Pancreas (tissue), 10 donors: ENCODE results near the gene STAG1. TPM values are rescaled to one million over a fixed set of nuclear protein-coding genes. Genes with fewer than 3 reads are reported as not detected.
"Not testable (repeated sequence)": the region's sequence is repeated elsewhere in the genome, so short reads cannot be mapped to it uniquely, and the experiment has no call there.

ENCODE experiments used
- ATAC-seq, 4 donors: fragments of 200-7000 bp; cut with Tn5 transposase; one replicate each; pipeline versions ENCODE4 v1.8.0 to v1.9.1; 2020; ENCODE audit warnings: mild to moderate bottlenecking in 4 of 4, moderate library complexity in 4 of 4
- DNase-seq, 6 donors: peaks; one replicate each; pipeline ENCODE4 v3.0.0-alpha.2; 2020
- FAIRE-seq: peaks from 2 replicates; lab custom pipeline; 2012; peaks lifted over from hg19 to GRCh38; lab: Jason Lieb, UNC
- H3K27ac ChIP-seq, 4 donors: fragments of 200-600 bp; sonication (generic); 1 replicate in 3 of 4; 2 replicates in 1 of 4; pipeline versions ENCODE4 v1.5.0 to v1.8.0; 2020
- H3K27me3 ChIP-seq, 4 donors: fragments of 200-600 bp; one replicate each; pipeline ENCODE4 v1.8.0; 2021
- H3K36me3 ChIP-seq, 3 donors: fragments of 200-600 bp; sonication (generic) in 1 of 3; one replicate each; pipeline versions ENCODE4 v1.5.0 to v1.8.0; 2020 to 2021
- H3K4me1 ChIP-seq, 3 donors: fragments of 200-600 bp; one replicate each; pipeline ENCODE4 v1.8.0; 2021
- H3K4me3 ChIP-seq, 4 donors: fragments of 200-600 bp; sonication (generic) in 2 of 4; one replicate each; pipeline versions ENCODE4 v1.5.0 to v1.8.0; 2020 to 2021
- H3K9me3 ChIP-seq, 4 donors: fragments of 200-600 bp; one replicate each; pipeline ENCODE4 v1.8.0; 2021
- WGBS, 2 donors: extraction: QIAGEN DNeasy Blood & Tissue Kit; methylation state at CpG; one replicate each; pipeline ENCODE4 v1.1.7; 2013; 5-methylcytosine and 5-hydroxymethylcytosine counted together
- intact Hi-C, 3 donors: fragments of 100-400 bp; cut with DNase I; formaldehyde crosslinking; loops; one replicate each; pipeline versions ENCODE4 v1.11.1 to v1.14.2; 2022
- polyA plus RNA-seq, 2 donors: library from polyadenylated mRNA; stranded (reverse); fragments of 200-250 nt; gene quantifications; one replicate each; pipeline ENCODE4 v1.2.3, GENCODE V29; 2013
- total RNA-seq, 6 donors: library from RNA; stranded (reverse); fragmentation: NEBNext Ultra II Directional in 4 of 6; extraction: Animal tissue kit (Norgen Biotek cat#: 25700) in 4 of 6; gene quantifications; one replicate each; pipeline versions ENCODE4 v1.2.1 to v1.2.4, GENCODE V29; 2021 to 2023
- TF ChIP-seq, protein P1 (sequence below), 4 donors: fragments of 200-600 bp; sonication (generic) in 3 of 4; IDR thresholded peaks; one replicate each; pipeline versions ENCODE4 v1.5.0 to v1.8.0; 2021; ENCODE audit warnings: antibody characterized with exemption in 4 of 4
- donor health status: healthy with polysubstance abuse.
- donor health status: DM: no; HTN: no; CAD: no; lungs with moderate emphysema.
- donor health status: DM: no; HTN: no; CAD: no.
- donor health status: control.
- donor health status: control.
- donor health status: Bipolar disorder and iron deficiency.
- donor health status: DM: yes; HTN: yes; CAD: no.
- donor health status: DM: no; HTN: no; CAD: no.
- donor health status: DM: no; HTN: no; CAD: no.
- donor health status: DM: yes; HTN: yes; CAD: no.

The STAG1 gene
- total and polyA plus RNA-seq, 8 donors: 6.8 to 24.1 (median 18.6) TPM

DNA sequence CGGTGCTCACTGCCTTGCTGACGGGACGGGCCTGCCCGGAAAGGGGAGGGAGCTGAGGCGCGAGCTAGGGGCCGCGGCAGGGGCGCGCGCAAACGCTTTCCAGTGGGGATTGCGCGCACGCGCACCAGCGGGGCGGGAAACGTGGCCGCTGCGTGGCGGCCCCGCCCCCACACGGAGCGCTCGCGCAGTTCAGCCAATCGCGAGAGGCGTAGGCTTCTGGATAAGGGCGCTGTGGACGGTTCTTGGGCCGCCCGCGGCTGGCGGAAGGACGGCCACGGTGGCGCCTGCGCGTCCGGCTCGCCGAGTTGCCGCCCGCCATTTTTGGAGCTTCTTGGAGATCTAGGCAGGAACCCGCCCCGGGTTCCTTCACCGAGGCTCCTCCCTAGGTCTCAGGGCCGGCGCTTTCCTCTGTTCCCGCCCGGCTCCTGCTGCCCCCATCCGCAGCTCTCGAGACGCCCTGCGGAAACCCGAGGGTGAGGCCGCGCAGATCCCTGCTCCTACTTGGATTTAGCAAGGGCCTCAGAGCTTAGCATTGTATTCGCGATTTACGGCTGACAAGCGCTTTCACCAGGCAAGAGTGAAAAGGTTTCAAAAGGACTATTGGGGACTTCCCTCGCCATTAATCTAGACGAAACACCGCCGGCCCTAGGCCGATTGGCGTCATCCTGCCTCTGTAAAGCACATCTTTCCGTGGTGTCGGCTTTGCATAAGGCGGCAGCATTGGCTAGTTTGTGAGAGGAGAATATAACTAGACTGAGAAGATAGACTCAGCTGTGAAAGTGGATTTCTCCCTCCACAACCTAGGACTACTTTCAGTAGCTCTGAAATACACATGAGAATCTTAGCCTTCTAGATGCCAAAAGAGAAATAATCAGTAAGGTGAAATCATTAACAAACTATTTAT lies 496 bp upstream of the STAG1 start:
- no peak for FAIRE-seq
- Histone ChIP-seq H3K27ac (peak overlapping the region; percentile 96 to 99 (median 97)), H3K36me3 (no peaks in the 10 kb centered on the region), H3K4me1 (peaks cover 15 to 26% (median 15%) of the 10 kb centered on the region in 3 donors), H3K4me3 (peak overlapping the region; percentile 36 to 84 (median 75)), H3K9me3 (no peaks in the 10 kb centered on the region), H3K27me3 (no peaks in the 10 kb centered on the region)
- ATAC-seq: peak; percentile 87 to 95 (median 91)
- DNase-seq: peak; percentile 98 to 100 (median 99)
- intact Hi-C loops: loop anchor here in 1 of 3 donors (10.0 kb wide), 1 partner anchor 358 kb away; no protein-coding TSS in a partner anchor
- TF ChIP-seq, protein P1, sequence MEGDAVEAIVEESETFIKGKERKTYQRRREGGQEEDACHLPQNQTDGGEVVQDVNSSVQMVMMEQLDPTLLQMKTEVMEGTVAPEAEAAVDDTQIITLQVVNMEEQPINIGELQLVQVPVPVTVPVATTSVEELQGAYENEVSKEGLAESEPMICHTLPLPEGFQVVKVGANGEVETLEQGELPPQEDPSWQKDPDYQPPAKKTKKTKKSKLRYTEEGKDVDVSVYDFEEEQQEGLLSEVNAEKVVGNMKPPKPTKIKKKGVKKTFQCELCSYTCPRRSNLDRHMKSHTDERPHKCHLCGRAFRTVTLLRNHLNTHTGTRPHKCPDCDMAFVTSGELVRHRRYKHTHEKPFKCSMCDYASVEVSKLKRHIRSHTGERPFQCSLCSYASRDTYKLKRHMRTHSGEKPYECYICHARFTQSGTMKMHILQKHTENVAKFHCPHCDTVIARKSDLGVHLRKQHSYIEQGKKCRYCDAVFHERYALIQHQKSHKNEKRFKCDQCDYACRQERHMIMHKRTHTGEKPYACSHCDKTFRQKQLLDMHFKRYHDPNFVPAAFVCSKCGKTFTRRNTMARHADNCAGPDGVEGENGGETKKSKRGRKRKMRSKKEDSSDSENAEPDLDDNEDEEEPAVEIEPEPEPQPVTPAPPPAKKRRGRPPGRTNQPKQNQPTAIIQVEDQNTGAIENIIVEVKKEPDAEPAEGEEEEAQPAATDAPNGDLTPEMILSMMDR (IDR thresholded peaks at IDR 0.05): peak in 2 of 4 donors; percentile 0 to 90
- WGBS, 2 donors: 0 to 1% methylated on average over 57 to 73 of the region's 73 CpGs

DNA sequence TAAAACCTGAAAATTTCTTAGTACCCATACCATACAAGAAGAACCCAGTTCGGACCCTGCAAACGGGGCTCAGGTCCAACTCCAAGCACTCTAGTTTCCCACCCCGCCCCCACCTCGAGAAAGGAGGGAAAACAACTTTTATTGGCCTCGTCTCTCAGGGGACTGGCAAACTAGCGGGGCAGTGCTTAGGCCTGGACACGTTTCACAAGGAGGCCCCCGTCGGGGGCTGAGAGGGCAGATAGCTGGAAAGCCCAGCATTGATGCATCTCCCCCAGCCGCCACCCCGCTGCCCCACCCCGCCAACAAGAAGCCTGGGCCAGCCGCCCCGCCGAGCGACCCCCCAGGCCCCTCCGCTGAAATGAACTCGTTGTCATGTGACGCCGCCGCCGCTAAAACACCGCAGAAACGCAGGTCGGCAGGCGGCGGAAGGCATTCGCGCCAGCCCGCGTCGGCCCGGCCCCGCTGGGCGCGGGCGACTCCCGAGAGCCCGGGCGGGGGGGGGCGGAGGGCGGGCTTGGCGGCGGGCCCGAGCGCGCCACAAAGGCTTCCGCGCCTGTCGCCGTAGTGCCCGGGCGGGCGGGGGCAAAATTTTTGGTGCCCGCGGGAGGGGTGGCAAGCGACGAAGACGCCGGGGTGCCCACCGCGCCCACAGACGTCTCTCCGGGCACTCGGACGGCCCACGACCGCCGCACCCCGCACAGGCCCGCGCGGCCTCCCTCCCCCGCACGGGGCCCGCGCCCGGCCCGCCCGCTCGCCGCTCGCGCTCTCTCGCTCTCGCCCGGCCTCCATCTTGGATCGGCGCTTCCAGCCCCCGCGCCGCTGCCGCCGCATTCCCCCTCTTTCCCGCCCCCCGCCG lies 634 bp downstream of the STAG1 start:
- Histone ChIP-seq H3K36me3 (no peaks in the 10 kb centered on the region), H3K9me3 (no peaks in the 10 kb centered on the region), H3K27ac (peak overlapping the region; percentile 96 to 99 (median 97)), H3K4me3 (peak overlapping the region; percentile 36 to 84 (median 75)), H3K4me1 (peaks cover 15 to 26% (median 15%) of the 10 kb centered on the region in 3 donors), H3K27me3 (no peaks in the 10 kb centered on the region)
- peak; percentile 74 to 87 (median 80) for DNase-seq
- TF ChIP-seq, protein P1 (IDR thresholded peaks at IDR 0.05): no peak
- peak; percentile 39 to 64 (median 43) for ATAC-seq
- WGBS, 2 donors: 0% methylated on average over 26 to 97 of the region's 97 CpGs
- no peak for FAIRE-seq
- intact Hi-C loops: loop anchor here in 1 of 3 donors (10.0 kb wide), 1 partner anchor 357 kb away; no protein-coding TSS in a partner anchor

DNA sequence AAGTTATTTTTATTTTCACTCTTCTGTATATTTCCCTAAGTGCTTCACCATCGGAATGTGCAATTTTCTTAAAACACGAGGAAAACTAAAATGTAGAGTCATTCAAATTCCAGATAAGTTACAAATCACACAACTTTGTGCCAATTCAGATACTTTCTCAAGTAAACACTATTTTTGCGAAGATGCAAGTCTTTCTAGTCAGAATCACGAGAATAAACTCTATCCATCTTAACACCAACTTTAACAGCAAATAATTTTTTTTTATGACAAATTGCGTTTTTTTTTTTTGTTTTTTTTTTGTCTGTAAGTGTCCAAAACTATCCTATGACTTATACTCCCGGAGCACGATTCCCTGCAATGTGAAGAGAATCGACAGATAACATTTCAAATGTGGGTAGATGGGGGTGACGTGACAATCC lies 1.3 kb downstream of the STAG1 start:
- WGBS, 2 donors: 0 to 1% methylated on average over 9 of the region's 9 CpGs
- Histone ChIP-seq H3K27me3 (no peaks in the 10 kb centered on the region), H3K9me3 (no peaks in the 10 kb centered on the region), H3K36me3 (no peaks in the 10 kb centered on the region), H3K4me3 (peak overlapping the region; percentile 36 to 84 (median 75)), H3K4me1 (peaks cover 15 to 26% (median 15%) of the 10 kb centered on the region in 3 donors), H3K27ac (peak overlapping the region; percentile 96 to 99 (median 97))
- intact Hi-C loops: loop anchor here in 1 of 3 donors (10.0 kb wide), 1 partner anchor 356 kb away; no protein-coding TSS in a partner anchor
- ATAC-seq (no peak), DNase-seq (no peak), FAIRE-seq (no peak)
- TF ChIP-seq, protein P1 (IDR thresholded peaks at IDR 0.05): no peak

DNA sequence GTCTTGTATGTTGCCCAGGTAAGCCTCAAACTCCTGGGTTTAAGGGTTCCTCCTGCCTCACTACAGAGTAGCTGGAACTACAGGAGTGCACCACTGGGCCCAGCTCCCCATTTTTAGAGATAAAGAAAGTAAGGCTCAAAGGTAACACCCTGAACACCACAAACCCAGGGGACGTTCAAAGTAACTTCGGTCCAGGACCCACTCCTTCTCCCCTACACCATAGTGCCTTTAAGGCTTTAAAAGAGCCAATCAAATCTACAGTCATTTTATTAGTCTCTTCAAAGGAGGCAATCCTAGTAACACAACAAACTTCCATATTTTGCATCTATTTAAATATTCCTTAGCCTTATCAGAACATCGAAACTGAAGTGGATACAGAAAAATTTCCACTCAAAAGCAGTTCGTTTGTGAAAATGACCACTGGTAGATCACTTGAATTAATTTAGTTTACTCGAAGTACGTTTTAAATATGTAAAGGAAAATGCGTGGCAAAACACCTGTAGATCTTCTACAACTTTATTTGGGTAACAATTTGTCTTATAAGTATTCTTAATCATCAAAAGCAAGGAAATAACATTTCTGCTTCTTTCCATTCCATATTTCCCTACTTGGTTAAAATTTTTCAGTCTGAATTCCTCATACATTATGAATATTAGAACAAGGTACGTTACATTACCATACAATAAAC lies 1.8 kb downstream of the STAG1 start:
- TF ChIP-seq, protein P1 (IDR thresholded peaks at IDR 0.05): no peak
- intact Hi-C loops: loop anchor here in 1 of 3 donors (10.0 kb wide), 1 partner anchor 356 kb away; no protein-coding TSS in a partner anchor
- Histone ChIP-seq H3K27ac (peak overlapping the region in 2 of 4 donors; percentile 96 to 99), H3K27me3 (no peaks in the 10 kb centered on the region), H3K4me3 (peak overlapping the region; percentile 36 to 84 (median 75)), H3K4me1 (peaks cover 15 to 26% (median 15%) of the 10 kb centered on the region in 3 donors), H3K36me3 (no peaks in the 10 kb centered on the region), H3K9me3 (no peaks in the 10 kb centered on the region)
- WGBS, 2 donors: 3% methylated on average over 8 of the region's 8 CpGs
- FAIRE-seq: no peak
- no peak for ATAC-seq
- DNase-seq: no peak

DNA sequence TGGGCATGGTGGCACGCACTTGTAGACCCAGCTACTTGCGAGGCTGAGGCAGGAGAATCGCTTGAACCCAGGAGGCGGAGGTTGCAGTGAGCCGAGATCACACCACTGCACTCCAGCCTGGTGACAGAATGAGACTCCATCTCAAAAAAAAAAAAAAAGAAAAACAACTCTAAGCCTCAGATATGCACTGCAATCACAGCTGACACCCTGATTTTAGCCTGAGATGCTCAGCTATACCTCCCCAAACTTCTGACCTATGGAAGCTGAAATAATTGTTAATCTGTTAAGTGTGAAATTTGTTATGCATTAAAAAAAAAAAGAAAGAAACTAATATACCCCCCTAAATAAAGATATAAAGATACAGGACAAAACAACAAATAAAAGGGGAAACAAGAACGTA lies 2.6 kb downstream of the STAG1 start:
- FAIRE-seq, DNase-seq, H3K36me3 ChIP-seq, ATAC-seq, H3K27me3 ChIP-seq, H3K9me3 ChIP-seq: not testable (repeated sequence)
- 78% methylated on average over 6 of the region's 6 CpGs for WGBS, 2 donors
- intact Hi-C loops: loop anchor here in 1 of 3 donors (10.0 kb wide), 2 partner anchors 355 to 675 kb away; no protein-coding TSS in a partner anchor
- H3K4me3 ChIP-seq: peak overlapping the region in 1 of 4 donors; percentile 67
- H3K27ac ChIP-seq: peak overlapping the region in 2 of 4 donors; percentile 96 to 99
- H3K4me1 ChIP-seq: peaks cover 15 to 26% (median 15%) of the 10 kb centered on the region in 3 donors
